PFSK-1 (cell line): ENCODE results near the gene HCST.

Experiments used
- FOXP2 ChIP-seq: optimal IDR thresholded peaks from 2 replicates; pipeline ENCODE3; 2011; ENCODE audit warnings: borderline replicate concordance, control low read depth, inconsistent platforms; ENCODE audit not compliant: insufficient read depth; ENCODE audit errors: extremely low read length, extremely low read depth
- POLR2AphosphoS5 ChIP-seq: IDR thresholded peaks from 2 replicates; pipeline ENCODE4 v1.6.1; 2012; ENCODE audit warnings: low read depth, mild to moderate bottlenecking, control low read depth, low read length, moderate library complexity
- SIN3A ChIP-seq: IDR thresholded peaks from 2 replicates; pipeline ENCODE4 v1.6.1; 2012; ENCODE audit warnings: mild to moderate bottlenecking, low read length, moderate library complexity, borderline replicate concordance; ENCODE audit not compliant: insufficient read depth
- TAF1 ChIP-seq: IDR thresholded peaks from 2 replicates; pipeline ENCODE4 v1.6.1; 2012; ENCODE audit warnings: low read length, control low read depth, borderline replicate concordance; ENCODE audit not compliant: insufficient read depth
- TF ChIP-seq, protein P1 (sequence below), 2 experiments: IDR thresholded peaks; 2 replicates each; pipeline versions ENCODE4 v1.6.1 to v1.8.0; 2011 to 2012; ENCODE audit warnings: low read depth in 2 of 2, low read length in 2 of 2, control low read depth in 1 of 2, inconsistent platforms in 1 of 2, mild to moderate bottlenecking in 1 of 2, moderate library complexity in 1 of 2; ENCODE audit not compliant: insufficient read depth in 1 of 2

HCST gene

DNA sequence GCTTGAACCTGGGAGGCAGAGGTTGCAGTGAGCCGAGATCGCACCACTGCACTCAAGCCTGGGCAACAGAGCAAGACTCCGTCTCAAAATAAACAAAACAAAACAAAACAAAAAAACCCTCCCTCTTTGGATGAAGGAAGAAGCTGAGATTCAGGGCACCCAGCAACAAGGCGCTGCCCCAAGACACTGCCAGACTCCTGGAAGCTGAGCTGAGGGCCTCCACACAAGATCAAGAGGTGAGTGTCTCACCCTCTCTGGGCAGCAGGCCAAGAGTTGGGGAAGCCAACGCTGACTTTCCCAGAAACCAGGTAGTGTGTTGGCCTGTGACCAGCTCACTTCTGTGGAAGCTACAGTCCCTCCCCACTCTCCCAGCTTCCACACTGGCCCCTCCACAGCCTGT, 9.5 kb downstream of the HCST start:
- no peak for TF ChIP-seq TAF1
- no peak for TF ChIP-seq POLR2AphosphoS5
- no peak for TF ChIP-seq FOXP2
- TF ChIP-seq, protein P1, sequence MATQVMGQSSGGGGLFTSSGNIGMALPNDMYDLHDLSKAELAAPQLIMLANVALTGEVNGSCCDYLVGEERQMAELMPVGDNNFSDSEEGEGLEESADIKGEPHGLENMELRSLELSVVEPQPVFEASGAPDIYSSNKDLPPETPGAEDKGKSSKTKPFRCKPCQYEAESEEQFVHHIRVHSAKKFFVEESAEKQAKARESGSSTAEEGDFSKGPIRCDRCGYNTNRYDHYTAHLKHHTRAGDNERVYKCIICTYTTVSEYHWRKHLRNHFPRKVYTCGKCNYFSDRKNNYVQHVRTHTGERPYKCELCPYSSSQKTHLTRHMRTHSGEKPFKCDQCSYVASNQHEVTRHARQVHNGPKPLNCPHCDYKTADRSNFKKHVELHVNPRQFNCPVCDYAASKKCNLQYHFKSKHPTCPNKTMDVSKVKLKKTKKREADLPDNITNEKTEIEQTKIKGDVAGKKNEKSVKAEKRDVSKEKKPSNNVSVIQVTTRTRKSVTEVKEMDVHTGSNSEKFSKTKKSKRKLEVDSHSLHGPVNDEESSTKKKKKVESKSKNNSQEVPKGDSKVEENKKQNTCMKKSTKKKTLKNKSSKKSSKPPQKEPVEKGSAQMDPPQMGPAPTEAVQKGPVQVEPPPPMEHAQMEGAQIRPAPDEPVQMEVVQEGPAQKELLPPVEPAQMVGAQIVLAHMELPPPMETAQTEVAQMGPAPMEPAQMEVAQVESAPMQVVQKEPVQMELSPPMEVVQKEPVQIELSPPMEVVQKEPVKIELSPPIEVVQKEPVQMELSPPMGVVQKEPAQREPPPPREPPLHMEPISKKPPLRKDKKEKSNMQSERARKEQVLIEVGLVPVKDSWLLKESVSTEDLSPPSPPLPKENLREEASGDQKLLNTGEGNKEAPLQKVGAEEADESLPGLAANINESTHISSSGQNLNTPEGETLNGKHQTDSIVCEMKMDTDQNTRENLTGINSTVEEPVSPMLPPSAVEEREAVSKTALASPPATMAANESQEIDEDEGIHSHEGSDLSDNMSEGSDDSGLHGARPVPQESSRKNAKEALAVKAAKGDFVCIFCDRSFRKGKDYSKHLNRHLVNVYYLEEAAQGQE (IDR thresholded peaks at IDR 0.05; ENCODE audit: insufficient read depth in 1 of 2, low read depth in 2 of 2, low read length in 2 of 2), result no peak
- TF ChIP-seq SIN3A, result no peak

DNA sequence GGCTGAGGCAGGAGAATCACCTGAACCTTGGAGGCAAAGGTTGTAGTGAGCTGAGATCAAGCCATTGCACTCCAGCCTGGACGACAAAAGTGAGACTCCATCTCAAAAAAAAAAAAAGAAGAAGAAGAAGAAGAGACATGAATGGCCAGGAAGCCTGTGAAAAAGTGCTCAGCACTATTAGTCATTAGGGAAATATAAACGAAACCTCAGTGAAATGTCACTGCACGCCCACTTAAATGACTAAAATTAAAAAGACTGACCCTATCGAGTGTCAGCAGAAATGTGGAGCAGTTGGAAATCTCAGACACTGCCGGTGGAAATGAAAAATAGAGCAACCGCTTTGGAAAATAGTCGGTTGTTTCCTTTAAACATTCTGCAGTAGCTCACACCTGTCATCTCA, 11.3 kb downstream of the HCST start:
- TF ChIP-seq TAF1 (no peak), POLR2AphosphoS5 (no peak), SIN3A (no peak), FOXP2 (no peak)
- TF ChIP-seq, protein P1 (IDR thresholded peaks at IDR 0.05; ENCODE audit: insufficient read depth in 1 of 2, low read depth in 2 of 2, low read length in 2 of 2), result no peak

DNA sequence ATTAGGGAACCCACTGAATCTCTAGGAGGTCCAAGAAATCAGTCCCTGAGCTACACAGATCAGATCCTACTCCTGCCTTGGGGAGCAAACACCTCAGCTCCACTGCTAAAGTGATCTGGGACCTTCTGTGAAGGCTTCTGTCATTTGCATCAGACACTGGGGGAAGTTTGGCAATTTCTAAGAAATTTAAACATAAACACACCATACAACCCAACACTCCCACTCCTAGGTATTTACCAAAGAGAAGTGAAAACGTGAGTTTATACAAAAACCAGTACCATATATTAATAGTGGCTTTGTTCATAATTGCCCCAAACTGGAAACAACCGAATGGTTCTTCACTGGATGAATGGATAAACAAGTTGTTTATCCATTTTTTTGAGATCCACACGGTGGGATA, 13.1 kb downstream of the HCST start:
- no peak for TF ChIP-seq FOXP2
- TF ChIP-seq POLR2AphosphoS5, result no peak
- TF ChIP-seq TAF1, result no peak
- TF ChIP-seq, protein P1 (IDR thresholded peaks at IDR 0.05; ENCODE audit: insufficient read depth in 1 of 2, low read depth in 2 of 2, low read length in 2 of 2), result no peak
- no peak for TF ChIP-seq SIN3A

DNA sequence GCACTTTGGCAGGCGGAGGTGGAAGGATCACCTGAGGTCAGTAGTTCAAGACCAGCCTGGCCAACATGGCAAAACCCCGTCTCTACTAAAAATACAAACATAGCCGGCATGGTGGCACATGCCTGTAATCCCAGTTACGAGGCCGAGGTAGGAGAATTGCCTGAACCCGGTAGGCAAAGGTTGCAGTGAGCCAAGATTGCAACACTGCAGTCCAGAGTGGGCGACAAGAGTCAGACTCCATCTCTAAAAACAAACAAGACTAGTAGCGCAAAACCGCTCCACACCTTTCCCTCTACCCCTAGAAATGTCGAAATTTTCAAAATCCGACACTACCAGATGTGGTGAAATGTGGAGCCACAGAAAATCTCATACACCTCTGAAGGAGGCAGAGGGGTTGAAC, 17.0 kb downstream of the HCST start:
- no peak for TF ChIP-seq TAF1
- TF ChIP-seq SIN3A, result no peak
- TF ChIP-seq FOXP2, result no peak

DNA sequence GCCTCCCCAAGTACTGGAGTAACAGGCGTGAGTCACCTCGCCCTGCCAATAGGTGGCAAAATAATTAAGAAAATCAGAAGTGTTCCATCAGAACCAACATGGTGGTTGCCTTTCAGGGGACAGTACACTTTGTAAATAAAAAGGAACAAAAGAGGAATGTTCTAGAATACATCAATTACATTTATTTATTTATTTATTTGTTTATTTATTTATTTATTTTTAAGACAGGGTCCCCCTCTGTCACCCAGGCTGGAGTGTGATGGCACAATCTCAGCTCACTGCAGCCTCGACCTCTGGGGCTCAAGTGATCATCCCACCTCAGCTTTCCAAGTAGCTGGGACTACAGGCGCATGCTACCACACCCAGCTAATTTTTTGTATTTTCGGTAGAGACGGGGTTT, 18.7 kb downstream of the HCST start:
- no peak for TF ChIP-seq POLR2AphosphoS5
- TF ChIP-seq, protein P1 (IDR thresholded peaks at IDR 0.05; ENCODE audit: insufficient read depth in 1 of 2, low read depth in 2 of 2, low read length in 2 of 2), result no peak
- TF ChIP-seq TAF1, result no peak
- no peak for TF ChIP-seq SIN3A
- TF ChIP-seq FOXP2, result no peak
